ENCODE measurements around the gene ITPR1. TPM values are rescaled to one million over a fixed set of nuclear protein-coding genes. Genes with fewer than 3 reads are reported as not detected.
A peak's percentile ranks its signal among the peaks of the same experiment; 100 is the strongest.

ITPR1 gene
- total RNA-seq, 4 donors from 2014 or later, result 12.1 to 68.7 (median 25.6) TPM

DNA sequence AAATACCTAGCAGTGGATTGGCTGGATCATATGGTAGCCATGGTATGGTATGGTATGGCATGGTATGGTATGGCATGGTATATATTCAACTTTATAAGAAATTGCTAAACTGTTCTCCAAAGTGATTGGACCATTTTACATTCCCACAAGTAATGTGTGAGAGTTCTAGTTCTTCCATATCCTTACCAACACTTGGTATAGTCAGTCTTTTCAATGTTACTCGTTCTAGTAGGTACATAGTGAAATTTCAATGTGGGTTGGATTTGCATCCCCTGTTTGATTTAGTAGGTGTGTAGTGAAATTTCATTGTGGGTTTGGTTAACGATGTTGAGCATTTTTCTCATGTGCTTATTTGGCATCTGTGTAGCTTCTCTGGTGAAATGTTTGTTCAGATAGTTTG lies 154.3 kb downstream of the ITPR1 start:
- no peak overlapping the region for H3K4me3 ChIP-seq
- H3K36me3 ChIP-seq, result peaks cover 0 to 55% (median 0%) of the 10 kb centered on the region in 3 donors
- no peak for TF ChIP-seq POLR2A (IDR thresholded peaks at IDR 0.05)
- TF ChIP-seq CTCF (IDR thresholded peaks at IDR 0.05), result no peak
- no peak for DNase-seq
- intact Hi-C loops (cut with DNase I), result no loop called here
- H3K27ac ChIP-seq, result no peak overlapping the region
- WGBS, 2 donors, result 91 to 100% methylated on average over 2 of the region's 2 CpGs
- no peaks in the 10 kb centered on the region for H3K9me3 ChIP-seq
- no peaks in the 10 kb centered on the region for H3K4me1 ChIP-seq
- H3K27me3 ChIP-seq, result no peaks in the 10 kb centered on the region

DNA sequence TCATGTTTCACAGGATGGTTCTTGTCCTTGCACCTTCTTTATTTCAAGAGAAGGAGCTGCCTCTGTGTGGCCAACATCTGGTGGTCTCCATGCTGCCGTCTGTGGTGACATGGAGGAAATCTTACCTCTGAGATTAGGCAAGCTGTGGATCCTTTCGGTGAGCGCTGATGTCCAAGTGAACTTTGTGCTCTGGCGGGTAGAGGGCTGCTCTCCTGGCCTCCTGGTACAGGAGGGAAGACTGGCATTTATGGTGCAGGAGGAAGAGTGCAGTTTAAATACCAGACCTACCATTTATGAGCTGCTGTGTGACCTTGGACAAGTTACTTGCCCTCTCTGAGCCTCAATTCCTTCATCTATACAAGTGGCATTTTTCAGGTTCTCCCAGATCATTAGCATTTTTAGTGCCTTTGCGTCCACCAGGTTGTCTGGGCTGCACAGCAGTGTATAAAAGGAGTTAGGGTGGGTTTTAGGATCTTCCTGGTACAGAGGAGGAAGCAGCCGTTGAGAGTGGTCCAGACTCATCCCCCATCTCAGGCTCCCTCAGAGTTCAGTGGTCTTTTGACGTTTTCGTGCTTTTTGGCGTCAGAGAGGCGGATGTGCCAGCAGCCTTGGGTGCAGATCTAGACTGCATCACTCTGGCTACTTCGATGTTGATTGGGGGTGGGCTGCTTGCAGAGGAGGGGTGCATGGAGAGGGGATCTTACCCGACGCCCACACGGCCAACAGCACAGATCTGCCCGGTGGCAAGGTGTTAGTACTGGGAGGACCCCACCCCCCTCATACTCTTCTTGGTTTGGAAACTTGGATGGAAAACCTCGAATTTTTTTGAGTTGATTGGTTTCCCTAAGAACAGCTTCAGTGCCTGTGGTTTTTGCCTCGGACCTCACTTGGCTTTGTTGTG lies 162.2 kb downstream of the ITPR1 start:
- Histone ChIP-seq H3K27me3 (no peaks in the 10 kb centered on the region), H3K9me3 (no peaks in the 10 kb centered on the region), H3K27ac (no peak overlapping the region), H3K36me3 (peaks cover 0 to 32% (median 0%) of the 10 kb centered on the region in 3 donors), H3K4me3 (no peak overlapping the region), H3K4me1 (peaks cover 0 to 4% (median 0%) of the 10 kb centered on the region in 3 donors)
- DNase-seq, result no peak
- TF ChIP-seq POLR2A (IDR thresholded peaks at IDR 0.05) (no peak), CTCF (IDR thresholded peaks at IDR 0.05) (no peak)
- intact Hi-C loops (cut with DNase I), result no loop called here
- 51 to 74% methylated on average over 7 to 16 of the region's 17 CpGs for WGBS, 2 donors

DNA sequence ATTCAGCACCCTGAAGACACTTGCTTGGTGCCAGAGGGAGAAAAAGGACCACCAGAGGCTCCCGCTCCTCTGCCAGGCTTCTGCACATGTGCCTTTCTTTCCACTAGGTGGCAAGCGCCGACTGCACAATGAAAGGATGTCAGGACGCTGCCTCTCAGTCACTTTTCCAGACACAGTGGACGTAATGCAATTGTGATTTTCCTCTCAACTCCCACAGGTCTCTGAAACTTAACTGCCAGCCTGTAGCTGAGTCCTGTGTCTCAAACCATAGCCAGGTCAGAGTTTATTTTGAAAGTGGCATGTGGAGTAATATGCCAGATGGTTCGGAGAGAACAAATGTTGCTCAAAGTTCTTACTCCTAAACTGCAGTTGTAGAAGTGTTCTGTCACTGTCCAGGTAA lies 162.9 kb downstream of the ITPR1 start:
- H3K27ac ChIP-seq, result no peak overlapping the region
- H3K27me3 ChIP-seq, result no peaks in the 10 kb centered on the region
- DNase-seq, result no peak
- H3K4me3 ChIP-seq, result no peak overlapping the region
- 32 to 56% methylated on average over 3 to 6 of the region's 6 CpGs for WGBS, 2 donors
- peaks cover 0 to 32% (median 0%) of the 10 kb centered on the region in 3 donors for H3K36me3 ChIP-seq
- intact Hi-C loops (cut with DNase I), result no loop called here
- H3K4me1 ChIP-seq, result peaks cover 0 to 4% (median 0%) of the 10 kb centered on the region in 3 donors
- TF ChIP-seq POLR2A (IDR thresholded peaks at IDR 0.05), result no peak
- TF ChIP-seq CTCF (IDR thresholded peaks at IDR 0.05), result peak; percentile 32 to 86 (median 73)
- no peaks in the 10 kb centered on the region for H3K9me3 ChIP-seq

DNA sequence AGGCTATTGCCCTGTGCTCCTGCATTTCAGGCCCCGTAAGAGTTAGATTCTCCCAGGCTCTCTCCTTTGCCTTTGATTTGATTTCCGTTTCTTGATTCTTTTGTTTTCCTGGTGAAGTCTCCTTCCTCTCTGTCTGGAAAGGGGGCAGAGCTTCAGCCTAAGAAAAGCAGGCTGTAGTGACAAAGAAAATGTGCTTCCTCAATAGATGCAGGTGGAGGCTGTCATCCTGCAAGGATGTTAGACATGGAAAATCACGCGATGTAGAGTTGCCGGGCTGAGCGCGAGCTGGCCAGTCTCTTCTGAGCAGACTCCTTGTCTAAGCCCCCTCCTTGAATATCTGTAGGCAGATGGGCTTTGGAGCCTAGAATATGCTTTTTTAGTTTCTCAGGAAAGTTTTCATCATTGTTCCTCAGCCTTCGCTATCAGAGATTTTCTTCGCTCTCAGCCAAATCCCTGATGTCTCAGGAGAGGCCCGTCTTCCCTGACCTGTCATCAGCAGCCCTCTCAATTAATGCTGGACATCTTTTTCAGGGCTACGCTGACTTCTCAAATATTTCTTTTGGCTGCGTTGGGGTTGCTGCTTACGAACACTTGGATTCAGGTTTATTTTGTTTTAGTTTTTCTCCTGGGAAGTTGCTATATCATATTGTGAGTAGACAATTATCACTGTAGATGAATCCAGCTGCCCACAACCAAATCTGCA lies 163.6 kb downstream of the ITPR1 start:
- no peak overlapping the region for H3K27ac ChIP-seq
- H3K9me3 ChIP-seq, result no peaks in the 10 kb centered on the region
- 83 to 85% methylated on average over 13 of the region's 13 CpGs for whole genome bisulfite sequencing, 2 donors

More for the DNA sequence above, 163.6 kb downstream of the ITPR1 start:
- intact Hi-C loops (cut with DNase I), result no loop called here
- TF ChIP-seq POLR2A (IDR thresholded peaks at IDR 0.05) (no peak), CTCF (IDR thresholded peaks at IDR 0.05) (no peak)
- H3K36me3 ChIP-seq, result peaks cover 0 to 30% (median 0%) of the 10 kb centered on the region in 3 donors
- no peaks in the 10 kb centered on the region for H3K27me3 ChIP-seq
- no peak for DNase-seq
- H3K4me3 ChIP-seq, result no peak overlapping the region
- peaks cover 0 to 4% (median 0%) of the 10 kb centered on the region in 3 donors for H3K4me1 ChIP-seq

Measured in esophagus squamous epithelium (tissue), 5 donors.